ENCODE data around the gene CYS1.

- TF ChIP-seq CTCF (IDR thresholded peaks at IDR 0.05): no peak
- TF ChIP-seq POLR2A (IDR thresholded peaks at IDR 0.05): no peak
- TF ChIP-seq POLR2AphosphoS5 (IDR thresholded peaks at IDR 0.05): no peak
Observed at GRCh38 chr2:10091182-10091888, 11.1 kb upstream of the CYS1 start.

Data from breast epithelium (tissue), 3 donors.